PC-9 (cell line): ENCODE measurements around the gene HAPLN2. TPM values are rescaled to one million over a fixed set of nuclear protein-coding genes. Genes with fewer than 3 reads are reported as not detected.

ENCODE experiments used
- BruUV-seq: library from RNA; stranded (reverse); fragments of 400-500 nt; replicated peaks from 2 replicates; lab custom pipeline; 2021; lab: Mats Ljungman, UMichigan
- CTCF ChIA-PET: fragments of 300-600 bp; sonication (Branson Sonifier 250); formaldehyde crosslinking; loops from one replicate; lab custom pipeline; 2022; ENCODE audit warnings: antibody characterized with exemption; lab: Charles Lee
- POLR2A ChIA-PET: fragments of 300-600 bp; sonication (Branson Sonifier 250); formaldehyde crosslinking; loops from one replicate; lab custom pipeline; 2022; ENCODE audit warnings: antibody characterized with exemption; ENCODE audit not compliant: unreplicated experiment; lab: Charles Lee
- DNase-seq, 2 experiments: peaks; one replicate each; pipeline versions ENCODE4 v3.0.0 to v3.0.0-alpha.2; 2015 to 2022; ENCODE audit warnings: mixed read lengths in 1 of 2
- H2AFZ ChIP-seq: fragments of 200-600 bp; sonication (generic); 2 replicates; pipeline ENCODE4 v1.8.1; 2017; ENCODE audit warnings: antibody characterized with exemption
- H3F3A ChIP-seq: fragments of 200-600 bp; sonication (generic); 2 replicates; pipeline ENCODE4 v1.8.1; 2017; ENCODE audit warnings: antibody characterized with exemption, mild to moderate bottlenecking, low read depth; ENCODE audit not compliant: insufficient read depth
- H3K27ac ChIP-seq: fragments of 200-600 bp; sonication (generic); 2 replicates; pipeline ENCODE4 v1.6.1; 2016; ENCODE audit warnings: mixed run types
- H3K27me3 ChIP-seq: fragments of 200-600 bp; sonication (generic); 2 replicates; pipeline ENCODE4 v1.6.1; 2016; ENCODE audit warnings: low read depth, mixed run types; ENCODE audit not compliant: insufficient read depth
- H3K36me3 ChIP-seq: fragments of 200-600 bp; sonication (generic); 2 replicates; pipeline ENCODE4 v1.6.1; 2016; ENCODE audit warnings: low read depth, mixed run types
- H3K4me1 ChIP-seq: fragments of 200-600 bp; sonication (generic); replicated peaks from 2 replicates; pipeline ENCODE4 v1.6.1; 2016; ENCODE audit warnings: mixed run types; ENCODE audit not compliant: insufficient read depth
- H3K4me2 ChIP-seq: fragments of 200-600 bp; sonication (generic); 2 replicates; pipeline ENCODE4 v1.6.1; 2017; ENCODE audit warnings: mixed run types
- H3K4me3 ChIP-seq: fragments of 200-600 bp; sonication (generic); 2 replicates; pipeline ENCODE4 v1.6.1; 2016; ENCODE audit warnings: mixed run types
- H3K79me2 ChIP-seq: fragments of 200-600 bp; sonication (generic); 2 replicates; pipeline ENCODE4 v1.6.1; 2017; ENCODE audit warnings: low read depth, mixed run types
- H3K9me2 ChIP-seq: fragments of 200-600 bp; sonication (generic); 2 replicates; pipeline ENCODE4 v1.8.1; 2017; ENCODE audit warnings: mild to moderate bottlenecking; ENCODE audit not compliant: insufficient read depth
- H3K9me3 ChIP-seq: fragments of 200-600 bp; sonication (generic); 2 replicates; pipeline ENCODE4 v1.8.1; 2016; ENCODE audit warnings: low read depth; ENCODE audit not compliant: insufficient read depth
- H4K20me1 ChIP-seq: fragments of 200-600 bp; sonication (generic); 2 replicates; pipeline ENCODE4 v1.8.1; 2017; ENCODE audit not compliant: insufficient read depth
- CTCF ChIP-seq: fragments of 200-600 bp; sonication (generic); conservative IDR thresholded peaks from 2 replicates; pipeline ENCODE4 v1.6.1; 2017; ENCODE audit warnings: mixed run types, antibody characterized with exemption, mild to moderate bottlenecking, moderate library complexity
- EZH2 ChIP-seq: fragments of 200-600 bp; sonication (generic); IDR thresholded peaks from 2 replicates; pipeline ENCODE4 v1.8.0; 2017; ENCODE audit warnings: antibody characterized with exemption, low read depth
- intact Hi-C: fragments of 100-400 bp; cut with micrococcal nuclease; formaldehyde crosslinking; loops from one replicate; pipeline ENCODE4 v1.10.0; 2022; ENCODE audit not compliant: unreplicated experiment
- total RNA-seq: library from RNA; stranded (reverse); gene quantifications from 2 replicates; pipeline ENCODE4 v1.2.3, GENCODE V29; 2021

HAPLN2 gene
- total RNA-seq, 1 experiment from 2014 or later, result not detected

- Histone ChIP-seq H3K9me3 (no peaks in the 10 kb centered on the region), H2AFZ (no peak overlapping the region), H3F3A (peaks cover 31% of the 10 kb centered on the region; the same call in 1 of the 2 replicates), H3K79me2 (peaks cover 77% of the 10 kb centered on the region), H3K27me3 (no peaks in the 10 kb centered on the region), H3K36me3 (peaks cover 34% of the 10 kb centered on the region), H4K20me1 (peaks cover 78% of the 10 kb centered on the region), H3K9me2 (no peaks in the 10 kb centered on the region), H3K4me1 (peaks cover 17% of the 10 kb centered on the region), H3K4me3 (no peak overlapping the region), H3K4me2 (no peak overlapping the region), H3K27ac (no peak overlapping the region)
- intact Hi-C loops, result no loop called here
- DNase-seq, result no peak
- TF ChIP-seq CTCF (peak; percentile 51), EZH2 (no peak)
- BruUV-seq, result no TSS peak
- ChIA-PET CTCF (no interaction called here), POLR2A (no interaction called here)
Measured at GRCh38 chr1:156656806-156657740, 37.9 kb downstream of the HAPLN2 start.

GRCh38 chr1:156657741-156658319 lies 38.6 kb downstream of the HAPLN2 start:
- Histone ChIP-seq H3K79me2 (peaks cover 77% of the 10 kb centered on the region), H3K9me2 (no peaks in the 10 kb centered on the region), H3K4me1 (peaks cover 22% of the 10 kb centered on the region), H3K4me3 (no peak overlapping the region), H4K20me1 (peaks cover 70% of the 10 kb centered on the region), H3K9me3 (no peaks in the 10 kb centered on the region), H3K4me2 (no peak overlapping the region), H3K27ac (no peak overlapping the region), H3K27me3 (no peaks in the 10 kb centered on the region), H3F3A (peaks cover 34% of the 10 kb centered on the region; the same call in 1 of the 2 replicates), H3K36me3 (peaks cover 34% of the 10 kb centered on the region), H2AFZ (no peak overlapping the region)
- CTCF ChIA-PET, result no interaction called here
- no TSS peak for BruUV-seq
- intact Hi-C loops, result no loop called here
- no peak for DNase-seq
- POLR2A ChIA-PET, result no interaction called here
- TF ChIP-seq EZH2 (no peak), CTCF (peak; percentile 1; the same call in 1 of the 2 replicates)

- TF ChIP-seq CTCF (no peak), EZH2 (no peak)
- peaks cover 31% of the 10 kb centered on the region; the same call in 1 of the 2 replicates for H3F3A ChIP-seq
- ChIA-PET POLR2A (no interaction called here), CTCF (no interaction called here)
- no peak overlapping the region for H3K4me3 ChIP-seq
- H3K4me2 ChIP-seq, result 0 out of 2 replicates have a peak overlapping the region, but pooled peaks have one; percentile 92
- H3K27me3 ChIP-seq, result no peaks in the 10 kb centered on the region
- H3K9me2 ChIP-seq, result no peaks in the 10 kb centered on the region
- peaks cover 22% of the 10 kb centered on the region for H3K4me1 ChIP-seq
- H4K20me1 ChIP-seq, result peaks cover 64% of the 10 kb centered on the region
- H3K36me3 ChIP-seq, result peaks cover 33% of the 10 kb centered on the region
- DNase-seq, result no peak
- H3K79me2 ChIP-seq, result peaks cover 70% of the 10 kb centered on the region
- H2AFZ ChIP-seq, result no peak overlapping the region
- H3K27ac ChIP-seq, result no peak overlapping the region
- no TSS peak for BruUV-seq
- intact Hi-C loops, result no loop called here
- no peaks in the 10 kb centered on the region for H3K9me3 ChIP-seq
Measured at GRCh38 chr1:156658496-156658895, 39.3 kb downstream of the HAPLN2 start.
